Measurements from ENCODE around the gene MIDN.

Gene MIDN

GRCh38 chr19:1267477-1268225 is 19.3 kb downstream of the MIDN start:
- peak overlapping the region; percentile 44 for H3K4me3 ChIP-seq (ENCODE audit: low read depth, low read length)
- TF ChIP-seq CTCF (IDR thresholded peaks at IDR 0.05; ENCODE audit: borderline replicate concordance, insufficient read depth, low read depth, low read length): no peak

- TF ChIP-seq CTCF (IDR thresholded peaks at IDR 0.05; ENCODE audit: borderline replicate concordance, insufficient read depth, low read depth, low read length): no peak
- H3K4me3 ChIP-seq (ENCODE audit: low read depth, low read length): no peak overlapping the region
These were observed 20.1 kb downstream of the MIDN start for GRCh38 chr19:1268226-1269064.

GRCh38 chr19:1269065-1269477 is 20.7 kb downstream of the MIDN start, which contains the start of gene CIRBP:
CIRBP (plus strand) TSS chr19:1269332; CDS start chr19:1270934, 1,602 bp downstream.
- H3K4me3 ChIP-seq (ENCODE audit: low read depth, low read length): peak within 1 kb of the TSS; percentile 81
- no peak for TF ChIP-seq CTCF (IDR thresholded peaks at IDR 0.05; ENCODE audit: borderline replicate concordance, insufficient read depth, low read depth, low read length)

DNA sequence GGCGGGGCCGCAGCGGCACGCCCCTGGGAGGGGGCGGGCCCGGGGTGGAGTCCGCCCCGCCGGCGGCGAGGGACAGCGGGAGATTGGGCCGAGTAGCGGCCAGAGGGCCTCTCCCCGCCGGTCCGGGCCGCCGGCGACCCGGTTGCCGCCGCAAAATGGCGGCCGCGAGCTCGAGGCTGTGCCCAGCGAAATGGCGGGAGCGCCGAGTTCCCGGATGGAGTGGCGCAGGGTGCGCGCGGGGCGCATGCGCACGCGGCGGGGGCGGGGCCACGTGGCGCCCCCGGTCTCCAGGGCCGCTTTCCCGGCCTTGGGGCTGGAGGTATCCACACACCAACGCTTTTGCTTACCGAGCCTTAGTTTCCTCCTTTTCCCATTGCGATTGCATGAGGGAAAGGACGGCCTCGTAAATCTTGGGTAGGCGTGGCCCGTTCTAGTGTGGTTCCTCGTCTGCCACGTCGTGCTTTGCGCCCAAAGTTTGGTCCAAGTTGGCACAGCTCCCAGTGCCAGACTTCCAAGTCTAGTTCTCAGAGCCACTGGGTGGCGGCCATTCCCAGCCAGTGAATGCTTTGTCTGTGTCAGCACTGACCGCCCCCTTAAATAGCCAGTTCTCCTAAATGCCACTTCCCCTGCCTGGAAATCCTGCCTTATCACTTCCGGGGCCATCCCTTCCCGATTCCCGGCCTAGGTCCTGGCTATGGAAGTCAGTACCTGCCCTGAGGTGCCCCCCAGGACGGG is 21.3 kb downstream of the MIDN start:
- no peak for TF ChIP-seq CTCF (IDR thresholded peaks at IDR 0.05; ENCODE audit: borderline replicate concordance, insufficient read depth, low read depth, low read length)
- peak overlapping the region; percentile 81 for H3K4me3 ChIP-seq (ENCODE audit: low read depth, low read length)

DNA sequence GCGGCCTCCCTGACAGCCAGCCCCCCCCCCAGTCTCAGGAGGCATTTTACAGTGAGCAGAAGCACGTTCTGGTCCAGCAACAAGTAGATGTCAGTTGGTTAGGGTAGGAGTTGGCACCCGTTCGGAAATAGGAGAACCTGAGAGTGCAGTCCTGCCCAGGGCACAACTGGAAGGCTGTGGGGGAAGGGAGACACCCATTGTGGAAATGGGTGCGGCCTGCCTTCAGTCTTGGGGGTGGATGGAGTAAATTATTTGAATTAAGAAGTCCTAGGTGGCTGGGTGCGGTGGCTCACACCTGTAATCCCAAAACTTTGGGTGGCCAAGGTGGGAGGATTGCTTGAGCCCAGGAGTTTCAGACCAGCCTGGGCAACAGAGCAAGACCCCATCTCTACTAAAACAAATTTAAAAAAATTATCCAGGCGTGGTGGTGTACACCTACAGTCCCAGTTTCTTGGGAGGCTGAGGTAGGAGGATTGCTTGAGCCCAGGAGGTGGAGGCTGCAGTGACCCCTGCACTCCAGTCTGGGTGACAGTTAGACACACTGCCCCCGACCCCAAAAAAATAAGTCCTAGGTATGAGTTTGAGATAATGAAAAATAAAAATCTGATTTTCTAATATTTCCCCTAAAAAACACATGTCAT is 21.9 kb downstream of the MIDN start:
- peak overlapping the region; percentile 81 for H3K4me3 ChIP-seq (ENCODE audit: low read depth, low read length)
- no peak for TF ChIP-seq CTCF (IDR thresholded peaks at IDR 0.05; ENCODE audit: borderline replicate concordance, insufficient read depth, low read depth, low read length)

GRCh38 chr19:1270854-1271527 is 22.6 kb downstream of the MIDN start:
- no peak for TF ChIP-seq CTCF (IDR thresholded peaks at IDR 0.05; ENCODE audit: borderline replicate concordance, insufficient read depth, low read depth, low read length)
- no peak overlapping the region for H3K4me3 ChIP-seq (ENCODE audit: low read depth, low read length)
